ENCODE data around the gene AGXT2.

- TF ChIP-seq EZH2 (IDR thresholded peaks at IDR 0.05; ENCODE audit: borderline replicate concordance, low read depth, low read length, severe bottlenecking) (no peak), CTCF (IDR thresholded peaks at IDR 0.05; ENCODE audit: extremely low read depth in 1 of 2, insufficient read depth in 1 of 2, low read depth in 1 of 2, low read length in 2 of 2) (no peak), POLR2AphosphoS5 (IDR thresholded peaks at IDR 0.05; ENCODE audit: insufficient read depth, low read depth, low read length) (no peak), POLR2A (IDR thresholded peaks at IDR 0.05; ENCODE audit: low read depth, low read length) (no peak), MYC (IDR thresholded peaks at IDR 0.05; ENCODE audit: low read depth, low read length) (no peak), JUN (IDR thresholded peaks at IDR 0.05; ENCODE audit: borderline replicate concordance, insufficient read depth, insufficient read length, low read depth) (no peak), FOS (IDR thresholded peaks at IDR 0.05; ENCODE audit: borderline replicate concordance, insufficient read depth, low read length) (no peak), GATA2 (IDR thresholded peaks at IDR 0.05; ENCODE audit: insufficient read depth, insufficient read length, low read depth, low read length) (no peak)
These were observed 90.4 kb downstream of the AGXT2 start for GRCh38 chr5:34957321-34957720.

Data from endothelial cell of umbilical vein (primary cell).